Measurements from ENCODE around the gene BMP6. TPM values are rescaled to one million over a fixed set of nuclear protein-coding genes. Genes with fewer than 3 reads are reported as not detected.

The BMP6 gene
- polyA plus RNA-seq, 2 of the 4 experiments (the other 2 are of a cell fraction) = 8.4 to 23.0 TPM

GRCh38 chr6:7914311-7914710 is 188.4 kb downstream of the BMP6 start:
- ATAC-seq (no peak), DNase-seq (ENCODE audit: low read depth in 1 of 2, low spot score in 1 of 2) (no peak), FAIRE-seq (no peak)
- Histone ChIP-seq H3K4me3 (no peak overlapping the region), H3K9me3 (no peaks in the 10 kb centered on the region), H3K4me2 (no peak overlapping the region), H3K27ac (no peak overlapping the region), H3K4me1 (peaks cover 4% of the 10 kb centered on the region; the same call in 2 of the 3 replicates)
- WGBS (ENCODE audit: missing lambda C conversion rate) = 66% methylated on average over 5 of the region's 5 CpGs
- CTCF ChIA-PET = interaction anchor here (1.5 kb wide), 1 partner anchor 60 kb away, joined by 4 read pairs; no protein-coding TSS in a partner anchor
- no peak for TF ChIP-seq MAX (IDR thresholded peaks at IDR 0.05)
- no peak for TF ChIP-seq TFCP2L1 (CRISPR knock-in tag; IDR thresholded peaks at IDR 0.05)
- TF ChIP-seq CBX2 (IDR thresholded peaks at IDR 0.05; ENCODE audit: borderline replicate concordance, low read depth) = no peak
- no peak for TF ChIP-seq ZNF302 (CRISPR knock-in tag; IDR thresholded peaks at IDR 0.05)
- no peak for TF ChIP-seq HOXA7 (CRISPR knock-in tag; IDR thresholded peaks at IDR 0.05)
- TF ChIP-seq CHD2 (IDR thresholded peaks at IDR 0.05; ENCODE audit: low read length, partially characterized antibody) = no peak
- no peak for TF ChIP-seq ZFP36 (IDR thresholded peaks at IDR 0.05; ENCODE audit: borderline replicate concordance, partially characterized antibody)
- no peak for TF ChIP-seq ELK1 (IDR thresholded peaks at IDR 0.05; ENCODE audit: low read depth, low read length)
- no peak for TF ChIP-seq TP53 (CRISPR knock-in tag; IDR thresholded peaks at IDR 0.05)
- no peak for TF ChIP-seq CEBPB (IDR thresholded peaks at IDR 0.05)
- no peak for TF ChIP-seq ATOH8 (CRISPR knock-in tag; IDR thresholded peaks at IDR 0.05; ENCODE audit: low read depth)
- TF ChIP-seq HEYL (CRISPR knock-in tag; IDR thresholded peaks at IDR 0.05) = no peak
- no peak for TF ChIP-seq NR3C1 (IDR thresholded peaks at IDR 0.05)
- TF ChIP-seq RNF2 (IDR thresholded peaks at IDR 0.05; ENCODE audit: borderline replicate concordance, low read depth) = no peak
- POLR2A ChIA-PET = no interaction called here

- DNase-seq (ENCODE audit: low read depth in 1 of 2, low spot score in 1 of 2) (no peak), ATAC-seq (no peak), FAIRE-seq (no peak)
- CTCF ChIA-PET = interaction anchor here (0.6 kb wide), 1 partner anchor 25 kb away, joined by 4 read pairs; no protein-coding TSS in a partner anchor
- Histone ChIP-seq H3K4me1 (peaks cover 7% of the 10 kb centered on the region; the same call in 2 of the 3 replicates), H3K4me2 (no peak overlapping the region), H3K9me3 (no peaks in the 10 kb centered on the region), H3K4me3 (no peak overlapping the region), H3K27ac (no peak overlapping the region)
- POLR2A ChIA-PET = no interaction called here
- no peak for TF ChIP-seq SMC3 (IDR thresholded peaks at IDR 0.05)
- TF ChIP-seq MYC (IDR thresholded peaks at IDR 0.05; ENCODE audit: borderline replicate concordance, low read length) = no peak
- no peak for TF ChIP-seq REST (IDR thresholded peaks at IDR 0.05)
- TF ChIP-seq CTCF (IDR thresholded peaks at IDR 0.05) = no peak
- TF ChIP-seq POLR2AphosphoS2 (conservative IDR thresholded peaks at IDR 0.05; ENCODE audit: low read length) = no peak
- TF ChIP-seq PBX3 (IDR thresholded peaks at IDR 0.05) = no peak
- no peak for TF ChIP-seq HOXB13 (CRISPR knock-in tag; IDR thresholded peaks at IDR 0.05; ENCODE audit: low read depth)
- no peak for TF ChIP-seq HEYL (CRISPR knock-in tag; IDR thresholded peaks at IDR 0.05)
- no peak for TF ChIP-seq JUN (IDR thresholded peaks at IDR 0.05)
- no peak for TF ChIP-seq HES2 (IDR thresholded peaks at IDR 0.05)
- TF ChIP-seq RARB (CRISPR knock-in tag; IDR thresholded peaks at IDR 0.05) = no peak
- WGBS (ENCODE audit: missing lambda C conversion rate) = 78% methylated on average over 11 of the region's 11 CpGs
Measured at GRCh38 chr6:7914991-7915789, 189.3 kb downstream of the BMP6 start.
